GM18498 (cell line): ENCODE data around the gene EXOC3L4.
"Not testable (repeated sequence)": the region's sequence is repeated elsewhere in the genome, so short reads cannot be mapped to it uniquely, and the experiment has no call there.

Source experiments
- ATAC-seq: cut with Tn5 transposase; IDR thresholded peaks from one replicate; pipeline ENCODE4 v1.9.1; 2021; ENCODE audit warnings: mild to moderate bottlenecking, moderate library complexity; ENCODE audit not compliant: unreplicated experiment

The EXOC3L4 gene

GRCh38 chr14:103118018-103118662, 23.6 kb downstream of the EXOC3L4 start:
- ATAC-seq: no peak

- no peak for ATAC-seq
These were observed 24.3 kb downstream of the EXOC3L4 start for GRCh38 chr14:103118663-103119404.

- ATAC-seq: not testable (repeated sequence)
These were observed 25.0 kb downstream of the EXOC3L4 start for GRCh38 chr14:103119527-103119926.

- ATAC-seq: no peak
These were observed 26.8 kb downstream of the EXOC3L4 start for GRCh38 chr14:103121121-103121845.

- no peak for ATAC-seq
These were observed 27.5 kb downstream of the EXOC3L4 start for GRCh38 chr14:103121846-103122584.

- no peak for ATAC-seq
These were observed 28.0 kb downstream of the EXOC3L4 start for GRCh38 chr14:103122585-103122946.

- no peak for ATAC-seq
These were observed 28.6 kb downstream of the EXOC3L4 start, which contains the start of gene TNFAIP2 for GRCh38 chr14:103122947-103123633. TSS of gene TNFAIP2 (plus strand) at chr14:103123461. CDS start at chr14:103126458, 2,997 bp downstream.

- no peak for ATAC-seq
These were observed 29.3 kb downstream of the EXOC3L4 start for GRCh38 chr14:103123634-103124500.

- no peak for ATAC-seq
These were observed 30.0 kb downstream of the EXOC3L4 start for GRCh38 chr14:103124501-103125001.

GRCh38 chr14:103125098-103126070, 30.9 kb downstream of the EXOC3L4 start:
- no peak for ATAC-seq

GRCh38 chr14:103126088-103126872, 31.8 kb downstream of the EXOC3L4 start:
- ATAC-seq: no peak

- no peak for ATAC-seq
These were observed 32.4 kb downstream of the EXOC3L4 start for GRCh38 chr14:103126873-103127304.

- no peak for ATAC-seq
These were observed 32.8 kb downstream of the EXOC3L4 start for GRCh38 chr14:103127356-103127755.

GRCh38 chr14:103127861-103128598, 33.5 kb downstream of the EXOC3L4 start:
- ATAC-seq: no peak

- ATAC-seq: no peak
These were observed 34.2 kb downstream of the EXOC3L4 start for GRCh38 chr14:103128631-103129300.
